Gastrocnemius medialis (tissue), 4 donors: ENCODE results near the gene STXBP5L.

Experiments used
- POLR2A ChIP-seq, 2 donors: fragments of 450-650 bp; IDR thresholded peaks; one replicate each; pipeline ENCODE4 v1.6.1; 2017; ENCODE audit warnings: antibody characterized with exemption in 2 of 2, mild to moderate bottlenecking in 2 of 2, moderate library complexity in 2 of 2
- TF ChIP-seq, protein P1 (sequence below), 5 experiments: fragments of 450-650 bp in 3 of 5; fragments of 200-600 bp in 2 of 5; sonication (generic) in 2 of 5; IDR thresholded peaks in 4 of 5; conservative IDR thresholded peaks in 1 of 5; 1 replicate in 4 of 5; 2 replicates in 1 of 5; pipeline ENCODE4 v1.5.1; 2016 to 2019; ENCODE audit warnings: antibody characterized with exemption in 5 of 5, mild to moderate bottlenecking in 3 of 5, moderate library complexity in 3 of 5

GRCh38 chr3:120892921-120893320 lies 15.1 kb upstream of the STXBP5L start:
- TF ChIP-seq, protein P1, sequence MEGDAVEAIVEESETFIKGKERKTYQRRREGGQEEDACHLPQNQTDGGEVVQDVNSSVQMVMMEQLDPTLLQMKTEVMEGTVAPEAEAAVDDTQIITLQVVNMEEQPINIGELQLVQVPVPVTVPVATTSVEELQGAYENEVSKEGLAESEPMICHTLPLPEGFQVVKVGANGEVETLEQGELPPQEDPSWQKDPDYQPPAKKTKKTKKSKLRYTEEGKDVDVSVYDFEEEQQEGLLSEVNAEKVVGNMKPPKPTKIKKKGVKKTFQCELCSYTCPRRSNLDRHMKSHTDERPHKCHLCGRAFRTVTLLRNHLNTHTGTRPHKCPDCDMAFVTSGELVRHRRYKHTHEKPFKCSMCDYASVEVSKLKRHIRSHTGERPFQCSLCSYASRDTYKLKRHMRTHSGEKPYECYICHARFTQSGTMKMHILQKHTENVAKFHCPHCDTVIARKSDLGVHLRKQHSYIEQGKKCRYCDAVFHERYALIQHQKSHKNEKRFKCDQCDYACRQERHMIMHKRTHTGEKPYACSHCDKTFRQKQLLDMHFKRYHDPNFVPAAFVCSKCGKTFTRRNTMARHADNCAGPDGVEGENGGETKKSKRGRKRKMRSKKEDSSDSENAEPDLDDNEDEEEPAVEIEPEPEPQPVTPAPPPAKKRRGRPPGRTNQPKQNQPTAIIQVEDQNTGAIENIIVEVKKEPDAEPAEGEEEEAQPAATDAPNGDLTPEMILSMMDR (IDR thresholded peaks at IDR 0.05 in 4 of 5, conservative IDR thresholded peaks at IDR 0.05 in 1 of 5), result no peak
- TF ChIP-seq POLR2A (IDR thresholded peaks at IDR 0.05), result no peak
